Non-pigmented ciliary epithelial cell (primary cell): Measurements from ENCODE around the gene DOCK9.

Source experiments
- DNase-seq: peaks from one replicate; pipeline ENCODE4 v3.0.0-alpha.2; 2010; ENCODE audit warnings: low read depth

The DOCK9 gene

GRCh38 chr13:98886587-98887230 is 91.2 kb downstream of the DOCK9 start:
- DNase-seq, result no peak

DNA sequence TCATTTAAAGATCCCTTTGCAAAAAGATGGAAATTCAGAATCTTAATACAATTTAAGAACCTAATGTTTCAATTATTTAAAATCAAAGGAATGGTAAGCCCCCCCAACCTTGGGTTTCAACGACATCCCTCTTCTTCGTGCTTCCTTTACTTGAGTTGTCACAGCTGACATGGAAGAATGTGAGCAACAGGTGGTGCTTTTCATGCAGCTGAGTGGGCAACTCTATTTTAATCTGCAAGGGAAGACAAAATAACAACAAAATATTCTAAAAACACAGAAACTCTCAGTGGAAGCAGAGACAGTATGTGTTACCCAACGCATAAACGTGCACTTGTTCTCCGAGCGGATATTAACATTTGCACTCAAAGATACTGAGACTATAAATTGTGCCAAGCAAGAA is 92.3 kb downstream of the DOCK9 start:
- no peak for DNase-seq

GRCh38 chr13:98883998-98884397 is 93.9 kb downstream of the DOCK9 start:
- no peak for DNase-seq

DNA sequence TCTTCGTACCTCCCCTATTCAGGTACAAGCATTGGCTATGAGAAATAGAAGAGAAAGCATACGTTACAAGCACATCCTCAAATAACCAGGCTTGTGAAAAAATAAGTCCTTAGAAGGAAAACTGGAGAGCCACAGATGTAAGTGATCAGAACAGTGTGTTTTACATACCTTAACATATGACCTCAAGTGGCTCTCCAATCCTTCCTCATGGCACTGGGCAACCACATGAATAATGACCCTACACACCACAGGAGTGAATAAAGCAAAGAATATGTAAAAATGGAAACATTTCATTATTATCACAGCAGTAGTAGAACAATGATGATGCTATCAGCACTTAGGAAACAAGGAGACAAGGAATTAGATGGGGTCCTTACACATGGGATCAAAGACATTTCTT is 96.5 kb downstream of the DOCK9 start:
- DNase-seq, result no peak

- DNase-seq, result no peak
Measured at GRCh38 chr13:98880677-98881076, 97.2 kb downstream of the DOCK9 start.

DNA sequence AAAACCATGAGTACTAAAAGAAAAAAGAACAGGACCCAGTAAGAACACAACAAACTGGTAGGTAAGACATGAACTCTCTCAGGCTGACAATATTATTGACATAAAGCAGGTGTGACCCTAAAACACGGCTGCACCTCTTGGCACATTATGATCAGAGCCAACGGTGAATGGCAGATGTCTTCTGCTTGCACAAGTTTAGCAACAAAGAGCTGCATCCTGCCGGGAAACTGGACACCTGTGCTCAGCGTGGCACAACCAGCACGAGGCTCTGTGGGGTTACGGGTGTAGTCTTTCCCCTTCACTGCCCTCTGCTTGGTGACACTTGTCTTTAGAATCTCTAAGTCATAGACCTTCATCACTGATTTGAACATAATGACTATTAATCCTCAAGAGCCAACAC is 97.9 kb downstream of the DOCK9 start:
- DNase-seq, result no peak

- DNase-seq, result no peak
Measured at GRCh38 chr13:98879127-98879520, 98.7 kb downstream of the DOCK9 start.

DNA sequence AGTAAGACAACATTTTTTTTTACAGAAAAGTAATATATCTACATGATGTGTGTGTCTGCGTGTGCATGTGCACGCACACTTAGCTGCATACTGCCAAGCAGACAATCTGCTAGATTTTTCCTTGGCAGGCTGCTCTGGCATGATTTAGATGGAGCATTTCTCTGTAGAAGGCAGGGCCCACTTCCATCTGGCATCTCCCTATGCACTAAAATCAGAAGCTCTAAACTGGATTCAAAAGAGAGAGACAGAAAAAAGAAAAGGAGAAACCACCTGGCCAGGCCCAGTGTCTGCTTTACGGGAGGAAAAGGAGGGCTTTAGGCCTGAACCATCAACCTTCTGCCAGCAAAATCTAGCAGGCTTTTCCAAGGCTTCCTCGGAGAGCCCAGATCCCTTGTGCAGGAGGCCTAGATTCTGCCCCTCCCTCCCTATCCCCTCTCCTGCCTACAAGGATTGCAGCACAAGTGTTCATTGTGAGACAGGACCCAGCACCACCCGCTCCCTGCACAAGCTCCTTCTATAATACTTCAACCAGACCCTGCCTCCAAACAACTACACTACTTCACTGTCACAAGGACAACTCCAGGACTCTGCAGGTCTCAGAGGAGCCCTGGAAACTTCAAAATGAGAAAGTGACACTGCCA is 99.3 kb downstream of the DOCK9 start:
- DNase-seq, result no peak

- DNase-seq, result no peak
Measured at GRCh38 chr13:98877936-98878335, 99.9 kb downstream of the DOCK9 start.

DNA sequence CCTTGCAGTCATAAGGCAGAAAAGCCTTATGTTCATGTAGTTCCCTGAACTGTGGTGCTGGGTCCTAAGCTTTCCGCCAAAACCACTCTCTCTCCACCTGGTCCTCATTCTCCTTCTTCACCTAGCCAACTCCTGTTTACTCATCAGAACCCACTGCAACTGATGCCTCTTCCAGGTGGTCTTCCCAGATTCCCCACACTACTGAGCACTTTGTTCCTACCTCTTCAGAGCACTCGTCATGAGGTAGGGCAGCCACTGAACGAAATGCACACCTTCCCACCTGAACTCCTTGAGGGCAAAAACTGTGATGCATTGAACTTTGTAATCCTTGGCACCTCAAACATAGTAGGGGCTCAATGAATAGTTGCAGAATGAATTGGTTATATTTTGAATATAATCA is 100.4 kb downstream of the DOCK9 start:
- no peak for DNase-seq

DNA sequence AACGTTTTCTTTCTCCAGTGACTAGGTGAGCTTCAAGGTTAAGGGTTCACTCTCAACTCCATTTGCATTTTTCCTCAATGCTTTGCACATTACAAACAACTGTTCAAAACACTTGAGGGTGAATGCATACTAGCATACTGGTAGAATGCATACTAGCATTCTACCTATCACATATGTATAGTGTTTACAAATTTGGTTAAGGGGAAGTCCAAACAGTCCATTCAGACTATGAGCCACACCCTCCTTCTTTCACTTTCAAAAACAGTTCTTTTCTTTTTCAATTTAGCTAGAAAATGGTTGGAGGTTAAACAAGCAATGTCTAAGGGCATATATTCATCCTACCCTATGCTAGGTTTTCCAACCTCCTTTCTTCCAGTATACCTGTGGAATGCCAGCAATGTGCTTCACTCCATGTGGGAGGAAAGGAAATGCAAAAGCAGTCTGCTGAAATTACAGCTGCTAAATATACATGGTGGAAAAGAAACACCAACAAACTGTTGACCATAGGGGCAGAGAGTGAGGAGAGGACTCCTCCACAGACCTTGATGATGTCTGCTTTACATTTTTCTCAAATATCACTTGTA is 102.6 kb downstream of the DOCK9 start:
- no peak for DNase-seq

- no peak for DNase-seq
Measured at GRCh38 chr13:98874029-98874397, 103.9 kb downstream of the DOCK9 start.

DNA sequence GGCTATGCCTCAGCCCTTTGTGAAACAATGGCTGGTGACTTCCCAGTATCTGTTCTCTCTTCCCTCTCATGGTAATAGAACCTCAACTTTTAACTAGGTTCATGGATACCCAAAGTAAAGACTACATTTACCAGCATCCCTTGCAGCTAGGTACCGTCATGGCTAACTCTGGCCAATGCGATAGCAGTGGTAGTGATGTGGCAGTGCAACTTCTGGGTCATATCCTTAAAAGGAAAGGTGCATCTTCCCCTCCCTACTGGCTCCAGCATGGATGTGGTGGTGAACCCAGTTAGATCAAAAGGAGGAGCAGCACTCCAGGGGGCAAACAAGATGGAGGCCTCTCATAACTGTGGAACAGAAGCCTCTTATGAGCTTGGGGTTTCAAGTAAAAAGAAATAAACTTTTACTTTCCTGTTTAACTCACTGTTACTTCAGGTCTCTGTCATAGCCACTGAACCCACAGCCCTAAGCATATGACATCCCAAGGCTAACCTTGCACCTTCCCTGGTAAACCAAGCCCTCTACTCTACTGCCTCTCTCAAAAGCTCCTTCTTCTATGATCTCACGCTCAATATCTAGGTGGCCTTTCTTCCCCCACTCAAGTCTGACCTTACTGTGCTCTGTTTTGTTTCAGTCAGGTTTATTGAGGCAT is 104.4 kb downstream of the DOCK9 start:
- no peak for DNase-seq

DNA sequence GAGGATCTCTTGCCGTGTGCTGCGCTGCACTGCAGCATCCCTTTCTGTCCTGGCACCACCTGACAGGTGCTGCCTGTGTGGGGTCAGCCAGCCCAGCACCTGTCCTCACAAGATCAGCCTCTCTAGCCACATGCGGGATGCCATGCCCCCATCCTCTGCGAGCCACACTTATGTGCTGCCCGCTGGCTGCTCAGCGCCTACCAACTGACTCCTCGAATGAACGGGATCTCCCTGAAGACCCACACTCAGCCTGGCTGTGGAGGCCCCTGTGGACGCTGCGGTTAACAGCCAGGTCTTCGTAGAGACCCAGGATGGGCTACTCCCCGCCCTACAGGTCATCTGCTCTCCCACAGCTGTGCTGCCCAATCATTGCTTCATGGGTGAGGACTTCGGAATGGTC is 106.1 kb downstream of the DOCK9 start:
- no peak for DNase-seq

GRCh38 chr13:98869408-98870090 is 108.3 kb downstream of the DOCK9 start:
- DNase-seq, result no peak

- DNase-seq, result no peak
Measured at GRCh38 chr13:98868932-98869331, 108.9 kb downstream of the DOCK9 start.

GRCh38 chr13:98866882-98867281 is 111.0 kb downstream of the DOCK9 start:
- no peak for DNase-seq

DNA sequence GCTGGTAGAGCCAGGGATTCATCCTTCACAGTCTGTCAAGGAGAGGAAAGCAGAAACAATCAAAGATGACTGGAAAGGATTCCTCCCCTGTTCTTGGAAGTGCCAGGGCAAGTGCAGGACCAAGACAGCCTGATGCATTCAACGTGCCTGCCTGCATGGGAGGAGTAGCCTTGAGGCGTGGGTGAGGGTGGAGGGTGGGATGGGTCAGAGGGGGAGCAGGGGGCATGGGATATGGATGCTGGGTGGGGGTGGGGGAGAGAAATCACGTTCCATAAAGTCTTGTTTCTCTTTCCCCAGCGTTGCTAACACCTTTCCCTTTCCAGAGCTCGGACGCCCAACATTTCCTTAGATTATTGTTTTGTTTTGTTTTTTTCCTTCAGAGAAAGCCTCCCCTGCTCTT is 117.4 kb downstream of the DOCK9 start:
- DNase-seq, result no peak

GRCh38 chr13:98858191-98858590 is 119.7 kb downstream of the DOCK9 start:
- DNase-seq, result no peak

DNA sequence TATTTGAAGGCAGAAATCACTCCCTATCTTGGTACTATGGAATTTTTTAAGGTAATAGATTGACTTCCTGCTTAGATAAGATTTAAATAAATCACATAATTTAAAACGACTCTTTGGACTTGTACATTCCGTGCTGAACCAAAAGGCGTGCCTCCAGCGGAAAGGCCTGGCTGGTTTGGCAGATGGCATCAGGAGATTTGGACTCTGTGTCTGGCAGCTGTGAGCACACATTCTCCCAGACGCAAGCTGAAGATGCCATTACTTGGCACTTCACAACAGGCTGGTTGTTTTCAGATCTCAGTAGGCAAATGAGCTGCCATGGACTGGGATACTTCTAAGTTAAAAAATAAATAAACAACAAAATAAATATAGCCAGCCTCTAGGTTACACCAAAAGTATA is 120.9 kb downstream of the DOCK9 start:
- no peak for DNase-seq

DNA sequence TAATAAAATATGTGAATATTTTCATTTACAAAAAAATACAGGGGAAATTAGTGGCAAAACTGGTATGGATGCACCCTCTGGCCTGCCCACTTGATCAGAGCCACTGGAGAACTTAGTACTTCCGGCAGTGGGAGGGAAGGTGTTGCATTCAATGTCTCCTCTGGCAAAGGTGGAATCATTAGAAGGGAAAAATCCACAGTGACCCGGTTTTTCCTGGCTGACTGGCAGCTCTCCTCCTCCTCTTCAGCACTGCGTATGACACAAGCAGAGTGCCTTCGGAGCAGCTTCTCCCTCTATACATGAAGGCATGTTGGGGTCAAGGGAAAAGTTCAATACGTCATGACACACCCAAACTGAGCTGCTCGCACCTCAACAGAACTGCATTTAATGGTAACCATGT is 123.4 kb downstream of the DOCK9 start:
- DNase-seq, result no peak

DNA sequence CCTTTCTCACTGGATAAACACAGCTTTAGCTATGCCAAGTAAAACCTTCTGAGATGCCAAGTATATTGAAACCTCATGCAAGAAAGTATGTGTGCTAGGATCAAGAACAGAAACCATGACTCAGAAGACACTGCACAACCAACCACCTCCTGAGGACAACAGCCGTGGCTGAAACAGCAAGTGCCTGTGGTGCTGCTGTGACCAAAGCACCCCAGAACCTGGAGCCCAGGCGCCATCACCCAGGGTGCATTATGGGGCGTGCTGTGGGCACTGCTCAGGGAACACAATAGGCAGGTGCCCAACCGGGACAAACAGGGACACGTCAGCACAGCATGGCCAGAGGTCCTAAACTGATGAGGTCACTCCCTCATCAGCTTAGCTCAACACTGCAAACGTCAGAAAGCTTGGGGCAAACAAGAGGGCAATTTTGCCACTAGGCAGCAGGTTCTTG is 124.1 kb downstream of the DOCK9 start:
- DNase-seq, result no peak

DNA sequence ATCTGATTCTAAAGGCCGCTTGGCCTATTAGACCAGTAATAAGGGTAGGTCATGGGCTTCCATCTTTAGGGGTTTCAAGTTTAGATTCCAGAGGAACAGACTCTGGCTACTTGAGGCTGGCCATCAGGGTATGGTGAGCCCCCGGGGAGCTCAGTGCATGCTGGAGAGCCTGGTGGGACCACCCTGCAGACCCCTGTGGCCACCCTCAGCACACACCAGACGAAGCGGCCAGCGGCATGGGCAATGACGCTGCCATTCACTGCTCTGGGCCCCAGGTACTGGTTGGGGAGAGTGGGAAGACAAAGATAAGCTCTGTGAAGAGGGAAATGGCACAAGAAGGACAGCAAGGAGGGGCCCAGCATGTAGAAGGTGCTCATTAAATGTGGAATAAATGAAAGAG is 126.6 kb downstream of the DOCK9 start:
- no peak for DNase-seq
